Neural cell (in vitro differentiated cells): ENCODE measurements around the gene TACC3.

Source experiments
- CTCF ChIP-seq: fragments of 450-650 bp; IDR thresholded peaks from 2 replicates; pipeline ENCODE4 v1.5.1; 2014; ENCODE audit warnings: antibody characterized with exemption, mild to moderate bottlenecking, moderate library complexity; ENCODE audit not compliant: poor library complexity, severe bottlenecking
- EP300 ChIP-seq: fragments of 450-650 bp; conservative IDR thresholded peaks from 2 replicates; pipeline ENCODE4 v1.6.1; 2014; ENCODE audit warnings: antibody characterized with exemption, mild to moderate bottlenecking, moderate library complexity; ENCODE audit not compliant: poor library complexity, severe bottlenecking
- MXI1 ChIP-seq: fragments of 450-650 bp; conservative IDR thresholded peaks from 2 replicates; pipeline ENCODE4 v1.6.1; 2014; ENCODE audit warnings: antibody characterized with exemption, mild to moderate bottlenecking; ENCODE audit not compliant: poor library complexity, severe bottlenecking
- POLR2AphosphoS5 ChIP-seq: IDR thresholded peaks from 2 replicates; pipeline ENCODE4 v1.6.1; 2012
- REST ChIP-seq: IDR thresholded peaks from 2 replicates; pipeline ENCODE4 v1.6.1; 2012; ENCODE audit warnings: borderline replicate concordance
- TAF1 ChIP-seq: IDR thresholded peaks from 2 replicates; pipeline ENCODE4 v1.6.1; 2012; ENCODE audit warnings: low read depth

GRCh38 chr4:1731180-1731579, 9.9 kb downstream of the TACC3 start:
- no peak for TF ChIP-seq TAF1
- no peak for TF ChIP-seq CTCF
- no peak for TF ChIP-seq POLR2AphosphoS5
- no peak for TF ChIP-seq EP300
- TF ChIP-seq REST = no peak
- TF ChIP-seq MXI1 = no peak
